HuH-7.5 (cell line): ENCODE results near the gene TBC1D22A.
A peak's percentile ranks its signal among the peaks of the same experiment; 100 is the strongest.

Experiments used
- DNase-seq: peaks from one replicate; pipeline ENCODE4 v3.0.0; 2011; ENCODE audit warnings: low spot score

The TBC1D22A gene

DNA sequence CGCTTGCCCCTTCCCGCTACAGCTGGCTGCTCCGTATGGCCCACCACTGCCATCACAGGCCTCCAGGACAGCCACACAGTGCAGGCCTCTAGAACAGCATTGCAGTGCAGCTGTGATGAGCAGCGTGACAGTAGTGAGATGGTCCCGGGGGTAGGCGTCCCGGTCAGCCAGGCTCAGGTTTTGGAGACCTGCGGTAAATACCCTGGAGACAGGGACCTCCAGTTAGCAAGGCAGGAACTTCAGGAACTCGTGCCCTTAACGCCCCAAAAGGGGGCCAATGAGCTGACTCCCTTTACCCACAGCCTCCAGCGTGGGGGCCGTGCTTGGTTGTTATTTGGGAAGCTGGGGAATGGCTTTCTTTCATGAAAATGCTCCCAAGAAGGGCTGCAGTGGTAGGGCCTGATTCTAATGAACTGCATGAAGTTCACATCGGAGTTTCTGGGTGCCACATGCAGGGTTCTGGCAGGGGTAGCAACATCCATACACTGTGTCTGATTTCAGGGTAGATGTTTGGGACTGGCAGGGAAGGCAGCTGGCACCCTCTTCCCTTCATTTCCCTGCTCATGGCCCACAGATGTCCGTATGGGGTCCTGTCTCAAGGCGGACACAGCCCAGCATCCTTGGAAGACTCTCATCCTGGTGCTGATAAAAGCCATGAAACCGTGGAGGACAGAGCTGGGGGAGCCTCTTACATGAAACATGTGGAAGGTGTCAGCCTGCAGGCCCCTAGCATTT lies 440.5 kb downstream of the TBC1D22A start:
- no peak for DNase-seq

DNA sequence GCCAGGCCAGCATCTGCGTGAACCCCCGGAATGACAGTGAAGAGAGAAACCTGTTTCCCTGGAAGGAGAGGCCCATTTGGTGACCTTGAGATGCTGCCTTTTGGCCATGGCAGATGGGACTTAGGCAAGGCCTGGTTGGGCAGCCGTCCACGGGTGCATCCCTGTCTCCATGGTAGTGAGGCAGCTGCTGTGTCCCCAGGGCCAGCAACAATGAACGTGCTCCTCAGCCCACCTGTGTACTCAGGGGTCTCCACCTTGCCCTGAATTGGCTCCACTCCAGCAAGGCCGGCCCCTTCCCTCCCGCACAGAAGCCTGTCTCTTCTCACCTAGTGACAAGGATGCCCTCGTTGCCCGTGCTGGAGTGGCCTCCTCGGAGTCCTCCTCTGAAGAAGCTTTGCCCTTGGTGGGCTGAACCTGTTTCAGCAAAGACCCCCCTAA lies 441.1 kb downstream of the TBC1D22A start:
- no peak for DNase-seq

- DNase-seq = no peak
Observed at GRCh38 chr22:47204002-47204979, 441.8 kb downstream of the TBC1D22A start.

GRCh38 chr22:47205081-47205491 lies 442.6 kb downstream of the TBC1D22A start:
- no peak for DNase-seq

GRCh38 chr22:47205554-47205953 lies 443.1 kb downstream of the TBC1D22A start:
- no peak for DNase-seq

GRCh38 chr22:47206164-47206563 lies 443.7 kb downstream of the TBC1D22A start:
- DNase-seq = no peak

GRCh38 chr22:47206666-47207218 lies 444.3 kb downstream of the TBC1D22A start:
- DNase-seq = no peak

DNA sequence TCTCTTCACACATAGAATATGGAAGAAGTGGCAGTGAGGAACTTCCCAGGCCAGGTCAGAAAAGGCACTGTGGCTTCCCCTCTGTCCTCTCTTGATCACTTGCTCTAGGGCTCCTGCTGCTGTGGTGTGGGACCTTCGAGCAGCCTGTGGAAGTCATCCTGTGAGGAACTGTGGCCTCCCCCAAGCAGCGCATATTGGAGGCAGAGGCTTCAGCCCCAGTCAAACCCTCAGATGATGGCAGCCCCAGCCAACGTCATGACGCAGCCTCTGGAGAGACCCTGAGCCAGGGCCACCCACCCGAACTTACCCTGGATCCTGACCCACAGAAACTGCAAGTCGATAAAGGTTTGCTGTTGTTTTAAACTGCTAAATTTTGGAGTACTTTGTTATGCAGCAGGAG lies 444.9 kb downstream of the TBC1D22A start:
- no peak for DNase-seq

- DNase-seq = no peak
Observed at GRCh38 chr22:47207846-47208554, 445.6 kb downstream of the TBC1D22A start.

- DNase-seq = no peak
Observed at GRCh38 chr22:47208630-47209029, 446.2 kb downstream of the TBC1D22A start.

DNA sequence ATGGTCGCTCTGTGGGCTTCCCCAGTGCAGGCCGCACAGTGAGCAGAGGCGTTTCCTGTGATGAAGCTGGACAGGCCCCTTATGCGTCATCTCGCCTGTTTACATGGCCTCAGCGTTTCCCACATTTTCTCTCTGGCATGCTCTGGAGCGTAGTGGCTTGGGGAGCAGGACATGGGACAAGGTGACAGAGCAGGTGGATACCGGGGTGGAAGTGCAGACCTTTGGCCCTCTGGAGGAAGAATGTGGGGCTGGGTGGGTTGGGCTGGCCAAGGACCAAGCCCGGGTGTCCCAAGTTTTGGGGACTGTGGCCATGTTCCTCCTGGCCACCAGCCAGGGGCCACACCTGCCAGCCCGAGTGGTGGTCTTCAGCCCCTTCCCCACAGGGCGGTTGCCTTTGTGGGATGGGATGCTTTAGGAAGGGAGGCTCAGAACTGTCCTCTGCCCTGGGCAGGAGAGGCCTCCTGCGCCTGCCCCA lies 446.6 kb downstream of the TBC1D22A start:
- no peak for DNase-seq

- DNase-seq = no peak
Observed at GRCh38 chr22:47209547-47210023, 447.1 kb downstream of the TBC1D22A start.

DNA sequence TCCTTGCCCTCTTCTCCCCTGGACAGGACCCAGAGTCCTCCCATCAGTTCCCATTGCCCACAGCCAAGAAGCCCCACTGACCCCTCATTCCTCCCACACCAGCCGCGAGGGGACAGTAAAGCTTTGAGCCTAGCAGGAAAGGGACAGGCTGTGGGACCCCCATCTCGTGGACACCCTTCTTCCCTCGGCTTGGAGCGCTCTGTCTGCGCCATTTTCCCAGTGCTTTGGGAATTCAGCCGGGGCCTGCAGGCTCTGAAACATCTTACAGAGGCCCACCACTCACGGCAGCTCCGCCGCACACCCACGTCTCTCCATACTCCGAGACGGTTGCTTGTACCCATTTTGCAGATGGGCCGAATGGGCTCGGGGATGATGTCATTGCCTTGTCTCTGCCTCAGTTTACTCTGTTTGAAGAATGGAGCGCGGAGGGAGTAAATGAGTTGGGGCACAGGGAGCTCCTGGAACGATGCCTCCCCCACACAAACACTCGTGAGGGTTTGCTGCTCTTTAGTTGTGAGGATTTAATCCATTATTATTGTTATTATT lies 447.7 kb downstream of the TBC1D22A start:
- no peak for DNase-seq

- no peak for DNase-seq
Observed at GRCh38 chr22:47210686-47211085, 448.2 kb downstream of the TBC1D22A start.

- DNase-seq = peak; percentile 56
Observed at GRCh38 chr22:47213571-47214230, 451.3 kb downstream of the TBC1D22A start.

GRCh38 chr22:47215851-47216250 lies 453.4 kb downstream of the TBC1D22A start:
- no peak for DNase-seq

- no peak for DNase-seq
Observed at GRCh38 chr22:47218671-47219070, 456.2 kb downstream of the TBC1D22A start.

DNA sequence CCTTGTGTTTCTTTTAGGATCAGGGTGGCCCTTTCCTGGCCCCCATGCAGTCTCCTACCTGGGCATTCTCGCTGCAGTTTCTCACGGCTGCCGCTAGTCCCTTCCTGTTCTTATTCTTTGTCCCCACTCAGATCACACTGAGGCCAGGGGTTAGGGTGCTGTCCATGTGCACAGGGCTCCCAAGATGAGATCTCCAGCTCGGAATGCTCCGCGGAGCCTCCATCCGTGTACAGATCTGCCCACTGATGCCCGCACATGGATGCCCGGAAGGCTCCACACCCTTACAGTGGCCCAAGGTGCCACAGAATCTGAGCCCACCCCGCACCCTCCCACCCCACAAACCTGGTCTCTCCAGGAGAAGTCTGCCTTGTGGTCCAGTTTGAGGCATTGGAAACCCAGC lies 457.3 kb downstream of the TBC1D22A start:
- DNase-seq = no peak

GRCh38 chr22:47220752-47221151 lies 458.3 kb downstream of the TBC1D22A start:
- no peak for DNase-seq

- no peak for DNase-seq
Observed at GRCh38 chr22:47221840-47222615, 459.6 kb downstream of the TBC1D22A start.
